Stimulated activated CD4-positive, alpha-beta T cell treated with anti-CD3 and anti-CD28 coated beads, TNF-alpha, amount 100 ng/mL, for 24 hours (primary cell): ENCODE data around the gene MYOM1.
A peak's percentile ranks its signal among the peaks of the same experiment; 100 is the strongest.

ENCODE experiments used
- DNase-seq, 3 experiments: peaks; one replicate each; pipeline ENCODE4 v3.0.0-alpha.2; 2020; ENCODE audit warnings: low read depth in 3 of 3

Gene MYOM1

GRCh38 chr18:3250237-3251107 lies 30.7 kb upstream of the MYOM1 start:
- DNase-seq: no peak

GRCh38 chr18:3248658-3249359 lies 29.0 kb upstream of the MYOM1 start:
- DNase-seq: no peak

- DNase-seq: no peak
Observed at GRCh38 chr18:3248062-3248657, 28.4 kb upstream of the MYOM1 start.

- DNase-seq: peak; percentile 84 to 98 (median 91)
Observed at GRCh38 chr18:3247240-3248061, 27.7 kb upstream of the MYOM1 start, which contains the start of gene MYL12A. TSS of gene MYL12A (plus strand) at chr18:3247801. CDS start at chr18:3253248, 5,447 bp downstream.

- DNase-seq: no peak
Observed at GRCh38 chr18:3246635-3247239, 27.0 kb upstream of the MYOM1 start.

- peak; percentile 61 to 82 (median 69) for DNase-seq
Observed at GRCh38 chr18:3245853-3246634, 26.3 kb upstream of the MYOM1 start.

- DNase-seq: no peak
Observed at GRCh38 chr18:3245185-3245564, 25.4 kb upstream of the MYOM1 start.

GRCh38 chr18:3238742-3239141 lies 19.0 kb upstream of the MYOM1 start:
- no peak for DNase-seq

- DNase-seq: no peak
Observed at GRCh38 chr18:3236470-3236869, 16.7 kb upstream of the MYOM1 start.

GRCh38 chr18:3235846-3236245 lies 16.1 kb upstream of the MYOM1 start:
- no peak for DNase-seq

GRCh38 chr18:3234457-3234856 lies 14.7 kb upstream of the MYOM1 start:
- no peak for DNase-seq

GRCh38 chr18:3233433-3234168 lies 13.8 kb upstream of the MYOM1 start:
- DNase-seq: no peak

GRCh38 chr18:3233004-3233403 lies 13.2 kb upstream of the MYOM1 start:
- DNase-seq: no peak

- DNase-seq: no peak
Observed at GRCh38 chr18:3230401-3231334, 10.9 kb upstream of the MYOM1 start.

- no peak for DNase-seq
Observed at GRCh38 chr18:3226048-3226447, 6.3 kb upstream of the MYOM1 start.

- DNase-seq: no peak
Observed at GRCh38 chr18:3225588-3225987, 5.8 kb upstream of the MYOM1 start.

- DNase-seq: no peak
Observed at GRCh38 chr18:3224223-3224622, 4.5 kb upstream of the MYOM1 start.

- no peak for DNase-seq
Observed at GRCh38 chr18:3223356-3223755, 3.6 kb upstream of the MYOM1 start.

GRCh38 chr18:3221496-3221895 lies 1.7 kb upstream of the MYOM1 start:
- DNase-seq: no peak
